DMS153 (cell line): ENCODE results near the gene SLFN13.
"Not testable (repeated sequence)": the region's sequence is repeated elsewhere in the genome, so short reads cannot be mapped to it uniquely, and the experiment has no call there.

Experiments used
- DNase-seq: peaks from one replicate; lab custom pipeline; 2025; lab: John Stamatoyannopoulos, UW

Gene SLFN13, protein sequence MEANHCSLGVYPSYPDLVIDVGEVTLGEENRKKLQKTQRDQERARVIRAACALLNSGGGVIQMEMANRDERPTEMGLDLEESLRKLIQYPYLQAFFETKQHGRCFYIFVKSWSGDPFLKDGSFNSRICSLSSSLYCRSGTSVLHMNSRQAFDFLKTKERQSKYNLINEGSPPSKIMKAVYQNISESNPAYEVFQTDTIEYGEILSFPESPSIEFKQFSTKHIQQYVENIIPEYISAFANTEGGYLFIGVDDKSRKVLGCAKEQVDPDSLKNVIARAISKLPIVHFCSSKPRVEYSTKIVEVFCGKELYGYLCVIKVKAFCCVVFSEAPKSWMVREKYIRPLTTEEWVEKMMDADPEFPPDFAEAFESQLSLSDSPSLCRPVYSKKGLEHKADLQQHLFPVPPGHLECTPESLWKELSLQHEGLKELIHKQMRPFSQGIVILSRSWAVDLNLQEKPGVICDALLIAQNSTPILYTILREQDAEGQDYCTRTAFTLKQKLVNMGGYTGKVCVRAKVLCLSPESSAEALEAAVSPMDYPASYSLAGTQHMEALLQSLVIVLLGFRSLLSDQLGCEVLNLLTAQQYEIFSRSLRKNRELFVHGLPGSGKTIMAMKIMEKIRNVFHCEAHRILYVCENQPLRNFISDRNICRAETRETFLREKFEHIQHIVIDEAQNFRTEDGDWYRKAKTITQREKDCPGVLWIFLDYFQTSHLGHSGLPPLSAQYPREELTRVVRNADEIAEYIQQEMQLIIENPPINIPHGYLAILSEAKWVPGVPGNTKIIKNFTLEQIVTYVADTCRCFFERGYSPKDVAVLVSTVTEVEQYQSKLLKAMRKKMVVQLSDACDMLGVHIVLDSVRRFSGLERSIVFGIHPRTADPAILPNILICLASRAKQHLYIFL

DNA sequence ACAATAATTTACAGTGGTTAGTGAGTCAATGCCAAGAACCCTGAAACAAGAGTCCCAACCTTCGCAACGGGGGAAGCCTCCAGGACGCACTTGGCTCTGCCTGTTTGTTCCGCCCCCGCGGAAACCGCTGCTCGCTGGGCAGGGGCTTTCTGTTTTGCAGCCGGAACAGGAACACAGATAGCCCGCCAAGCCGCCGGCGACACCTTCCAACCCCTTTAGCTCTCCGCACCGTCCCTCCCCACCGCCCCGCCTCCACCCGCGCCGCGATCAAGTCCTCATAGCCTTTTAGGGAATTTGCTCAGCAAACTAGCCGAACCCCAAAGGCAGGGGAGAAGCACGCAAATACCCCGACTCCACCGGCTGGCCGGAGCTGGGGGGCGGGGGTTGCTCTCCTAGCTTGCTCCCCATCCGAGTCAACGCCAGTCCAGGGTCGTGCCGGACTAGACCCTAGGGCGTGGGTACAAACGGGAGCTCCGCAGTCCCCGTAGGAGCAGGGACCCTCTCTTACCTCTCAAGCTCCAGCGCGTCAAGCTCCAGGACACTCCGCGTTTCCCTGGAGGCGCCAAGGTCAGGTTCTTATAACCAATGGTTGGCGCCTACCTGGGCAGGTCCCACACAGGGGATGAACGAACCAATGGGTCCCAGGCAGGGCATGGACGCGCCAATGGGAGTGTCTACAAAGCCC, at the start of gene SLFN13:
Gene SLFN13, minus strand, starts transcription at position 553 of the 685 bp plus-strand sequence. CDS start 3,086 bp downstream, outside the sequence.
- peak; percentile 95 for DNase-seq

DNA sequence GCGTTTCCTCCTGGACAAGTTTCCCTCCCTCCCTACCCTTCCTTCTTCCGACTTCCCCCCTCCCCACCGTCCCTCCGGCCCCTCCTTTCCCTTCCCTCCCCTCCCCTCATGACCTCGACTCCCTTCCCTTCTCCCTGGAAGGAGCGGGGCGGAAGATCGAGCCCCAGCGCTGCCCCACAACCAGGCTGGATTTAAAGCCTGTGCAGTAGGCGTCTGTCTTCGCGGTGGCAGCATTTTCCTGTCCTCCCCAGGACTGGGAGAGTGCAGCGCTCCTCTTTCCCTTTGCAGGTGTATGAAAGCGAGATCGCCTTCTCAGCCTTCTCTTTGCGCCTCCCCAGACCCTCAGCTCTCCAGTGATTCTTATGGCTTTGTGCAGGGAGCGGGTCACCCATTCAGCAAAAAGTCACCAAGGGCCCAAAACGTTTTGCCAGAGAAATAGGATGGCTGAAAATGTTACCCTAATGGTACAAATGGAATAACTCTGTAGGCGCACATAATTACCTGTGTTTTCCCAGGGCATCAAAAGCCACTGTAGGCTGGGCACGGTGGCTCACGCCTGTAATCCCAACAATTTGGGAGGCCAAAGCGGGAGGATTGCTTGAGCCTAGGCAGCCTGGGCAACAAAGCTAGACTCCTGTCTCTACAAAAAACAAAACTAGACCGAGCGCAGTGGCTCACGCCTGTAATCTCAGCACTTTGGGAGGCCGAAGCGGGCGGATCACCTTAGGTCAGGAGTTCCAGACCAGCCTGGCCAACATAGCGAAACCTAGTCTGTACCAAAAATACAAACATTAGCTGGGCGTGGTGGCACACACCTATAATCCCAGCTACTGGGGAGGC, 48.1 kb upstream of the SLFN13 start:
- no peak for DNase-seq

- DNase-seq = no peak
These were observed 44.5 kb upstream of the SLFN13 start for GRCh38 chr17:35493040-35493439.

GRCh38 chr17:35491417-35491816, 42.9 kb upstream of the SLFN13 start:
- no peak for DNase-seq

DNA sequence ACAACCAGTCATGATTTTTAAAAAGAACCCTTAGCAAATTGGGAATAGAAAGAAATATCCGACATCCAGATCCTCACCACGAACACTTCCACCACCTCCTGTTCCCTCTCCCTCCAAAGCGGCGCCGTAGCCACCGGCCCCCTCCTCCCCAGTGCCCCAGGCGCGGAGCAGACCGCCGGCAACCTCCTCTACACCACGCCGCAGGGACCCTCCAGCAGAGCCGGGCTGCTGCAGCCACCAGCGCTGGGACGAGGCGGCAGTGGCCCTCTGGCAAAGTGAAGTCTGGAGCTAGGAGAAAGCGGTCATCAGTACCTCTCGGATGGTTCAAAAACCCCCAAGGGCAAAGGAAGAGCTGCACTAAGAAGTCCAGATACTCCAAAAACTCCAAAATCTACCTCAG, 41.4 kb upstream of the SLFN13 start:
- DNase-seq = no peak

- DNase-seq = no peak
These were observed 40.4 kb upstream of the SLFN13 start for GRCh38 chr17:35488991-35489390.

DNA sequence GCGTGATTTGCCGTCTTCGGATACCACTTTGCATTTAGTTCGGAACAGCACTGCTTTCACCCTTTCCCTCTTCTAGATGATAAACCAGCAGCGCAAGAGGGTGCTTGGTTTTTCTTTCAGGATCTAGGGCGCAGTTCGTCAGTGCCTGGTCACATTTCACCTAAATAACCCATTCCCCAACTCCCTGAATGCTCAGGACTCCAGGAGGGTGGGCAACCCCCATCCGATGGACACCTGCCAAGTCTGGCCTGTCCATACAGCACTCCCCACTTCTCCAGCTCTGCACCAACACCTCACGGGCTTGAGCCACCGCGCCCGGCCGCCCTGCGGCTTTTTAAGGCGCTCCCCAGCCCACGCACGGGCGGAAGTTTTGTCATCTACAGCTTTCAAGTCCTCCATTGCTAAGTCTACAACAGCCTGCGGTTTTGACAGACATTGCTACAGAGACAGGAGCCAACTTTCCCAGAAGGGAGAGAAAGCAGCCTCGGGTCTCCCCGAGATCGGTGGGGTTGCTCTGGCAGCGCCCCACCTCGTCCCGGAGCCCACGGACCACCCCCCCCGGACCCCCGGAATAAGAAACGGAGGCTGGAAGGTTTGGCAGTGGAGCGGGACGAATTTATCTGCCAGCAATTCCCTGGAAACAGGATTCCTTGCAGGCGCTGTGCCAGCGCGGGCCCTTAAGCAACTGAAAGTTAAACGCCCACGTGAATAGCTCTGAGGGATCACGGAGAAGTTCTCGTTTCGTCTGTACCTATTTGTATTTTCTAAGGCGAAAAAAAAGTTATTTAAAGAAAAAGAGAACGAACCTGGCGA, 38.6 kb upstream of the SLFN13 start:
- no peak for DNase-seq

DNA sequence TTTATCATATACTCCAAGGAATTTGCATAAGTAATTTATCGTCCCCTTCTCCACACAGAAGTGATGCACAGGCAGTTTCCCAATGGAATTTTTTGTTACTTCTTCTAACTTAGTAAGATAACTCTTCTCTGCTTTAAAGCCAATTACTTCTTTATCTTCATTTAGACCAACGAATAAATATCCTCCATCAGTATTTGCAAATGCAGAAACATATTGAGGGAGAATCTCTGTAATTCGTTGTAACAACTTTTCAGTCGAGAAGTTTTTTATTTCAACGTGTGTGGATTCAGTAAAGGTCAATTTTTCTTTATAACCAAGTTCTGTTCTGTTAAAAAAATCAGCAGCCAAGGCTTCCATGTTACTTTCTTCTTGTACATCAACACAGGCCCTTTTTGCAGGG, 30.7 kb upstream of the SLFN13 start:
- DNase-seq = no peak

DNA sequence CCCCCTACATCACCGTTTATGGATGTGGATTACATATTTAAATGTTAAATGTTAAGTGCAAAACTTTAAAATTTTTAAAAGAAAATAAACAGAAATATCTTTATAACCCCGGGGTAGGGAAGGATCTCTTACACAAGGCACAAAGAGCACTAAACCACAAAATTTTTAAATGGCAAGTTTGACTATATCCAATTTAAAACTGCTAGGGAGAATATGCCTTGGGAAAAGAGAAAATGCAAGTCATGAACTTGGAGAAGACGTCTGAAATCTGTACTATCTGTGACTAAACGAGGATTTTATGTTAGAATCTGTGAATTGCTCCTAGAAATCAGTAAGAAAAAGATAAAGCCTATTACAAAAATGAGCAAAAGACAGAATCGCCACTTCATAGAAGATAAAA, 28.7 kb upstream of the SLFN13 start:
- DNase-seq = no peak

- DNase-seq = no peak
These were observed 27.8 kb upstream of the SLFN13 start for GRCh38 chr17:35476283-35476820.

- no peak for DNase-seq
These were observed 19.9 kb upstream of the SLFN13 start for GRCh38 chr17:35468475-35468874.

DNA sequence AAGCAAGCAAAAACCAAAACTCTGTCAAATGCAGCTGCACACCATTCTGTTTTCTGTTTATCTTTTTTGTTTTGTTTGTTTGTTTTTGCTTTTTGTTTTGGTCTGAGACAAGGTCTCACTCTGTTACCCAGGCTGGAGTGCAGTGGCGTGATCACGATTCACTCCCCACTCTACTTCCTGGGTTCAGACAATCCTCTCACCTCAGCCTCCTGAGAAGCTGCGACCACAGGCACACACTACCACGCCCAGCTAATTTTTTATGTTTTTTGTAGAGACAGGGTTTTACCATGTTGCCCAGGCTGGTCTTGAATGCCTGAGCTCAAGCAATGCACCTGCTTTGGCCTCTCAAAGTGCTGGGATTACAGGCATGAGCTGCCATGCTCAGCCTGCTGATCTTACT, 19.3 kb upstream of the SLFN13 start:
- no peak for DNase-seq

DNA sequence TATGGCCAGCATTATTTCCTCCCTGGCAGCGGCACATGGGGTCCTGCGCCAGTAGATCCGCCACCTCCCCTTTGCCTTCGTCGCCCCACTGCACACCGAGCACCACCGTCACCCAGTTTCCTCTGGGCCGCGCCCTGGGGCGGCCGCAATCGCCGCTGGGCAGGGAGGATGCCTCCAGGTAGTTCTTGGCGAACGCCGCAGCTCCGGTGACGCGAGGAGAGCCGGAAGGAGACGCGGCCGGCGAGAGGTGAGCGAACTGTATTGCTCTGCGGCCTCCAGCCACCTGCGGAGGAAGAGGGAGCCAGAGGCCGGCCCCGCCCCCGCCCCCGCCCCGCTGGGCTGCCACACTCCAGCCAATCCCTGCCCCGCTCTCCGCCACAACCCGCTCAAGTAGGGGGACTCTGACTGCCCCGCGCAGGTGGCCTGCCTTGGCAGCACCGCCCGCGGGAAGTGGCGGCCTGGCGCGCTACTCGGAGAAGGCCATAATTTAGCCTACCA, 11.8 kb upstream of the SLFN13 start:
- no peak for DNase-seq

GRCh38 chr17:35454035-35454434, 5.5 kb upstream of the SLFN13 start:
- DNase-seq = not testable (repeated sequence)

DNA sequence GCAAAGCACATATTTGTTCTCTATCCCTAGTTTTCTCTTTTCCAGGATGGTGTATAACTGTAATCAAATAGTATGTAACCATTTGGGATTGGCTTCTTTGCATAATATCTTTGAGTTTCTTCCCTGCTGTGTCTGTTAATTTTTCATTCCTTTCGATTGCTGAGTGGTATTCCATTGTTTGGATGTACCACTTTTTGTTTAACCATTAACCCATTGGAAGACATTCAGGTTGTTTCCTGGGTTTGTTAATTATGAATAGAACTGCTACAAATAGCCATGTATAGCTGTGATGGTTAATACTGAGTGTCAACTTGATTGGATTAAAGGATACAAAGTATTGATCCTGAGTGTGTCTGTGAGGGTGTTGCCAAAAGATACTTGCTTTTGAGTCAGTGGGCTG, 4.6 kb upstream of the SLFN13 start:
- no peak for DNase-seq

DNA sequence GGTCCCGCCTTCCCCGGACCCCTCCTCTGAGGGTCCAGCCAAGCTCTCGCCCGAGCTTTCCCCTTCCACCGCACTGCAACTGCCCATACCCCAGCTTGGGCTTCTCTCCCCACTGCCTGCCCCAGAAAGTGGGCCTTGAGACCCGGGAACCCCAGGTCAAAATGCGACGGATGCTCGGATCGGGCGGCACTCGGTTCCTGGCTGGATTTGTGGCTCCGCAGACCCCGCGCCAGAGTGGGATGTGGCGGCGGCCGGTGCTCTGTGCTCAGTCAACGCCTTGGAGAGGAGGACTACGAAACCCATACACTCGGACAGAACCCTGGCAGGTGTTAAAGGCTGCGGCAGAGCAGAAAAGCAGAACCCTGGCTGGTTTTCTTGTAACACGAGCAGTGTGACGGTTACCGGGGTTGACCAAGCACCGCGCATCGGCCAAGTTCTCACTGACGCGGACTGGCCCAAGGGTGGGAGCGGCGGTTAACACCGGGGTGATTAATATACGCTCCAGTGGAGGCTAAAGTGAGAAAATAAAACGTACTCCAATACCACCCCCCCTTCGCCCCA, 885 bp upstream of the SLFN13 start:
- DNase-seq = no peak

- DNase-seq = no peak
These were observed 297 bp upstream of the SLFN13 start for GRCh38 chr17:35448899-35449227.

GRCh38 chr17:35447499-35447898, 1.1 kb downstream of the SLFN13 start:
- DNase-seq = no peak

- no peak for DNase-seq
These were observed 10.1 kb downstream of the SLFN13 start for GRCh38 chr17:35438433-35438832.
